Measurements from ENCODE around the gene RPAIN.
"Not testable (repeated sequence)": the region's sequence is repeated elsewhere in the genome, so short reads cannot be mapped to it uniquely, and the experiment has no call there.

Gene RPAIN

DNA sequence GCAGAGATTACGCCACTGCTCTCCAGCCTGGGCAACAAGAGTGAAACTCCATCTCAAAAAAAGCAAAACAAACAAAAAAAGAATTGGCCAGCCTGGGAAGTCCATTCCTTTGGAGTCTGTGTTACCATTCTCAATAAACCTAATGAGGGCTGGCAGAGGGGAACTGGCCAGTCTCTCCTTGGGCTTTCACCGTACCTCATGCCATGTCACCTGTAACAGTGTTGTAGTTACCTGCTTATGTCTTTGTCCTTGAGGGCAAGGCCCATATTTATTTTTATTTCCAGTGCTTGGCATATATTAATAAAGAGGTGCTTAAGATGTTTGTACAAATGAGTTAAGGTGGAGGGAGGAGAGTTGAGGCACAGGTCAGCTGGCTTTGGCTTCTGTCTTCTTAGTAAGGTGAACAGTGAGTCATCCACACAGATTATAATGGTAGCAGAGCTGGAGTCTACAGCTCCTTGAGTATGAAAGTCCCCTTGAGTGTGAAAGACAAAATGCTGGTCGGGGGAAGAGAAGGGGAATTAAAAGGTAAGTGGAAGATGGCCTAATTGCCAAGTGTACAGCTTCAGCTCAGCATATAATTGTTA, 10.5 kb downstream of the RPAIN start:
- DNase-seq (ENCODE audit: low spot score): no peak

DNA sequence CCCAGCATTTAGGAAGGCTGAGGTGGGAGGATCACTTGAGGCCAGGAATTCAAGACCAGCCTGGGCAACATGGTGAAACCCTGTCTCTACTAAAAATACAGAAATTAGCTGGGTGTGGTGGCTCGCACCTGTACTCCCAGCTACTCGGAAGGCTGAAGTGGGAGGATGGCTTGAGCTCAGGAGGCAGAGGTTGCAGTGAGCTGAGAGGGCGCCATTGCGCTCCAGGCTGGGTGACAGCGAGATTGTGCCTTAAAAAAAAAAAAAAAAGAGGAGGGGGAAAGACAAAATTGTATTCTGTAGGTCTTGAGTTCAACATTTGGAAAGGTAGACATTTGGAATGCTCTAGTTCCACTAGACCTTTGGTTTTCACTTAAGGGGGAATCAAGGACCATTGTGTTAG, 11.3 kb downstream of the RPAIN start:
- not testable (repeated sequence) for DNase-seq (ENCODE audit: low spot score)

DNA sequence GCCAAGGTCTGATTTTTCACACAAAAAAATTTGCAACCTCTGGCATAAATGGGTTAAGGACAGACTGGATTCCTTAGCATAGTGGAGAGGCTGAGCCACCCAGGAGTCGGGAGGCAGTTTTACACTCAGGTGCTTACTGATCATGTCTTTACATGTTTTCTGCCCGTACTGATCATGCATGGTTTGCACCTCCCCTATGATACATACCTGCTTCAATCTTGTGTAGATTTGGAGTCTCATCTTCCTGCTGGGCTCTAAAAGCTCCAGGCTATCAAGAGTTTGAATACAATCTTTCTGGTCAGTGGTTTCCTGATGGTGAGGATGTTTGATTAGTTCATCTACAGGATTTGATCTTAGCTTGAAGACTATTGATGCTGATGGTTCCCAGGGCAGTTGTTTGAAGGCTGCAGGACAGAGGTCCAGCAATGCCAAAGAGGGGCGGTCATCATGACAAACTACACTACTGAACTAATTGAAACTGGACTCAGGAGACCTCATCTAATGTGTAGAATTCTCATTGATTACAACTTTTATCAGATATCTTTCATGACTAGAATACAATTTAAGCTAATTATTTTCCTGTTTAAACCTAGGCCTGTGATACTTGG, 12.1 kb downstream of the RPAIN start:
- DNase-seq (ENCODE audit: low spot score): no peak

DNA sequence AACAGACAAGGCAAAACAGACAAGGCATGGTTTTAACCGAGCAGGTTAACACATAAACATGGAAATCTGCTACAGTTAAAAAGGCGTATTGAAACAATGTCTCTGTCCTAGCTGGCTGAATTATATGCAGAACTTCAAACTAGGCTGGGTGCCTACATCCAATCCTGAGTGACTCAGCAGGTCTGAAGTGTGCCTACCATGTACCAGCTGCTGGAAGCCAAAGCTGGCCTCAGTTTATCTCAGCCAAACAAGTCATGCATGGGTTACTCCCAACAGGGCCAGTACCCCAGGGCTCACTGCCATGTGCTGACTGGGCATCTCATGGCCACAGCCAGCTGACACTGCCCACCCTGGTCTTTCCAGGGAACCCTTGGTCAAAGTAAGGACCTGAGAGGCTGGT, 15.0 kb downstream of the RPAIN start:
- DNase-seq (ENCODE audit: low spot score): no peak

DNA sequence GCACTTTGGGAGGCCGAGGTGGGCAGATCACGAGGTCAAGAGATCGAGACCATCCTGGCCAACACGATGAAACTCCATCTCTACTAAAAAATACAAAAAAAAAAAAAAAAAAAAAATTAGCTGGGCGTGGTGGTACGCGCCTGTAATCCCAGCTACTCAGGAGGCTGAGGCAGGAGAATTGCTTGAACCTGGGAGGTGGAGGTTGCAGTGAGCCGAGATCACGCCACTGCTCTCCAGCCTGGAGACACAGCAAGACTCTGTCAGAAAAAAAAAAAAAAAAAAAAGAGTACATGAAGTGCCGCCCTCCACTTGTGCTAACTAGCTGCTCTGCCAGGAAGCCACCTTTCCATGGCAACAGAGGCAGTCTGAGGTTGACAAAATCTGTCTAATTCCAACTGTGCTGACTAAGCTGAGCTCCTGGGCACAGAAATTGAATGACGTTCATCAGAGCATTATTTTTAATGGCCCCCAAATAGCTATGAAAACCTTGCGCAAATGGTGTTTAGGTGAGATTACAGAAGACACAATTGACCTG, 15.9 kb downstream of the RPAIN start:
- DNase-seq (ENCODE audit: low spot score): not testable (repeated sequence)

DNA sequence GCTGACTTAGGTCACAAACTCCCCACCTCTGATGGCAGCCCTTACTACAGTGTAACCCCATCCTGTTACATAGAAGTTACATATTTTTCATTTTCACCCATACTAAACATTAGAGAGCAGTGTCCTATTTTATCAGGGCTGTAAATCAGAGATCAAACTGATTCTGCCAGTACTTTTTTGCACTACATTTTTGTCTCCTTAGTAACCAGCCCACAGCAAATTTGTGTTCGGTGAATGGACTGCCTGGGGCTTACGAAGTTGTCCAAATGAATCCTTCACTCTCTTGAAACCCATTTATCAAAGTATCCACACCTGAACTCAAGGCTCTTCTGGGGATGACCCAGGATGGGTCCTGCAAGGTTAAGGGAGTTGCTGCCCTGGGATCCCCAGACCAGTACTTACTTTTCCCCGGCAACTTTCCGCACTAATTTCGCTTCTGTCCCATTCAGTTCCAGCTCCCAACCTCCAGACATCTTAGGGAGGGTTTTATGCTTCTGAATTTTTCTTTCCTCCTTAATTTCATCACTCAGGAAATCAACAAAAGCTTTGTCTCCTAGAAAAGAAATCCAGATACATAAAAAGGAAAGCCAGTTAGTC, 17.8 kb downstream of the RPAIN start:
- no peak for DNase-seq (ENCODE audit: low spot score)

DNA sequence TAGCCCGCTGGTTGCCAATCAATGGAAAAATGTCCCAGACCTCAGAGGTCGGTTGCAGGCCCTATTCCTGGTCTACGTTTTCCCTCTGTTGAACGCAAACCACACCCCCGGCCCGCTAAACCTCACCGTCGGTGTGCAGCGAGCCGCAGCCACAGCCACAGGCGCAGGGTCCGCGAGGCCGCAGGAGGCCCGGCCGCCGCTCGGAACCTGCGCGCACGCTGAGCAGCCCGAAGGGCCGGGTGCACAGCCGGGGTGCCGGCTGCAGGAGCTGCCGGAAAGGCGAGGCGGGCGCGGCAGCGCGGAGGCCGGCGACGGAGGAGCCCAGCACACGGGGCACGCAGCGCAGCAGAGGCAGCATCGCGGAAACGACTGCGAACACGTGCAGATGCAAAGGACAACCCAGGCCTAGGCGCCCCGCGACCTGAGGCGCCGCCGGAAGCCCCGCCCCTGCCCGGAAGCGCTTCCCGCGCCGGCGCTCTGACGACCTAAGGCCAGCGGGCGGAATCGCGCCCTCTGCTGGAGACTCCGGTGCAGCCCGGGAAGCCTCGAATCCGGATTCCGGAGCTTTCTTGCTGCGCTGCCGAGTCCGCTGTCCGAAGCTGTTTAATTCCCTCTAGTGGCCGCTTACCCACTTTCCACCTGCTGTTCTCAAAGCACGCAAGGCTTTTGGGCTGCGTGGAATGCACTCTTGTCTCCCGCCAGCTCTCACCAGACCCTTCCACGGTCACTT, 18.9 kb downstream of the RPAIN start, which contains the start of gene C1QBP:
Gene C1QBP (minus strand): TSS at position 440 of the 730 bp plus-strand sequence. CDS start 82 bp downstream, at position 358.
- peak; percentile 88 for DNase-seq (ENCODE audit: low spot score)

DNA sequence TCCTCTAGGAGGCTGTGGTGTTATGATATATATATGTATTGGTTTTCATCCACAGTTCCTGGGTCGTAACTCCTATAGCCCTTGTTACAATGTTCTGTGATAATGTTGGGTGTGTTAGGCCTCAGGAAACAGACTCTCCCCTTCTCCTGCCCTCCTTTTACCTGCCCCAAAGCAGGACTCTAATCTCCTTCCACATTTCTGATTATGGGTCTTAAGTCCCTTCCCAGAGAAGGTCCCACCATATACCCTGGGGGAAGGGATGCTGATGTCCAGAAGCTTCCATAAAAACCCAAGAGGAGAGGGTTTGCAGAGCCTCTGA, 19.4 kb downstream of the RPAIN start:
- no peak for DNase-seq (ENCODE audit: low spot score)

DNA sequence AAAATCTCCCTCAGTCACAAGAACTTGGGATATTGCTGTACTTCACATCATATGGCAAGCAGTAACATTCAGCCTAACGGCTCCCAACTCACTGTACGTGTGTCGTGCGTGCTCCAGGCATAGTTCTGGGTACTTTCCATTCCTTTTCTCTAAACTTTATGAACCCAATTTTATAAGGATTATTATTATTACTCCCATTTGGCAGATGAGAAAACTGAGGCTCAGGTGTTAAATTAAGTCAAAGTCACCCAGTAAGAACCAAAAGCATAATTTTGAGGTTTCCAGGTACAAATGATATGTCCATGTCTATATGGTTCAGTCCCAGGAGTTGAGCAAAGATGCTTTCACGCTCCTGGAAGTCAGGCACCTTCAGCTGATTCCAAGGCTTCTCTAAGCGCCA, 23.7 kb downstream of the RPAIN start:
- DNase-seq (ENCODE audit: low spot score): no peak

DNA sequence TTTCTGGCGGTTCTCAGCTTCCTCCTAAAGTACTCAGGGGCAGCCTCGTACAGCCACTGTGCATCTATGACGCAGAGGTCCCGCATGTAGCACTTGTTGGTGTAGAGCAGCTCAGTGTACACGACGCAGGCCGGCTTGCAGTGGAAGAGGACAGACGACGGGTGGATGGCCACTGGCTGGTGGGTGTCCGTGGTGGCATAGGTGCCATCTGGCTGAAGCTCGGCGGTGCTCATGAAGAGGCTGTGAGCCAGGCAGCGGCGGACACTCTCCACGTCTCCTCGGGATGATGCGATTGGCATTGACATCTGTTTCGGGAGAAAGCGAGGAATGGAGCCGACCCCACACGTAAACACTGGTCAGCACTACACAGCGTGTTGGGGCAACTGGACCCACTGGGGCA, 24.2 kb downstream of the RPAIN start:
- no peak for DNase-seq (ENCODE audit: low spot score)

DNA sequence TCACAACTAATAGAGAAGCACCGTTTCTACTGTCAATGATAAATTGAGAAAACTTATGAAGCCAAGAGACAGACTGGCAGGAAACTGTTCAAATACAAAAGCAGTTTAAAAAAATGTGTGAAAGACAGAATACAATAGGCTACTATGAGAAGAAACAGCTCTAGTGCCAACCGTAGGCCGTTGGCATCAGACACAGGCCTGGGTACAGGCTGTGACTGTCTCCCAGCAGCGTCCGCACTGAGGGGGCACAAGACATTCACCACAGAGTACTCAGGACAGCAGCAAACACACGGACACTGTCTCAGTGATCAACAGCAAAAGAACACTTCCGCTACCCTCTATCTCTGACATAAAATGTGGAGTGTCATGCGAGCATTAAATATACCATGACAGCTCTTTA, 26.8 kb downstream of the RPAIN start:
- DNase-seq (ENCODE audit: low spot score): no peak

DNA sequence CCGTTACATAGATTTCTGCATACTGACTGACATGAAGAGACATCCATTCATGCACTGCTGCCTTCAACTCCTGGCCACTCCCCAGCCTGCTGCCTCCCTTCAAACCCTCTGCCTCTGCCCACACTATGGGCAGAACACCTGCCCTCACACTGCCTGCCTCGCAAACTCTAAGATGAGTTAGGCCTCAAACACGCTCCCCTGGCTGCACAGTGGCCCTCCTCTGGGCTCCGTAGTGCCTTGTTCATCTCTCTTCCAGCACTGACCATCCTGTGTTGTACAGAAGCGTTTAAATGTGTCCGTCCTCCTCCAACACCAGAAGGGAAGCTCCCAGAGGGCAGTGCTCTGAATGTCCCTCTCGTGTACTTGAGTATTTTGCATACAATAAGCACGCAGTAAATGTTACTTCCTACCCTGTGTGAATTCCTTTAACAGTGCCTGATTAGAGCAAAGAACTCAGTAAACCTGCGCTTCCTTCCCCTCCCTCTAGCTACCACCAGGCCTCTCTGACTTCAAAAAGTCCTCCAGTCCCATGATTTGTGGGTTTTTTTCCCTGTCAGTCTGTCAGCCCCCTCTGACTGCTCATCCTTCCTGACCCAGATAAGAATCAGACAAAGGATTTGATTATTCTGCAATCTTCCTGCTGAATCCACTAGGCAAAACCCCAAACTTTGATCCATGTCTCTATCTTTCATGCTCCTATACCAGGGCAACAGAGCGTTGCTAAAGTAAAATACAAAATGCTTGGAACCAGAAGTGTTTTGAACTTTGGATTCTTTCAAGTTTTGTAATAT, 44.9 kb downstream of the RPAIN start:
- no peak for DNase-seq (ENCODE audit: low spot score)

DNA sequence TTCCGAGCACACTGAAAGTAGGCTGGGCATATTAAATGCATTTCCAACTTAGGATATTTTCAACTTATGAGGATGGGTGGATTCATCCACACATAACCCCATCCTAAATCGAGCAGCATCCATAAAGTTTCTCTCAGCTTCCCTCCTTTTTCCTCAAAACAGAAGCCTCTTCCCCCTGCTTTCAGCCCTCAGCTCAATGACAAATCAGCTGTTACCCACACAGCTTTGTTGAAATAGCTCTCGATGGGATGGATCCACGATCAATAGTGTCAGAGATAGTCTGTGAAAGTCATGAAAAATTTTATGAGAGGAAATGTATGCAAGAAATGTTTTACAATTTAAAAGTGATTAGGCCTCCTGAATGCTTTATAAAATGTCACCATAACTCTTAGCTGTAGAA, 46.3 kb downstream of the RPAIN start:
- DNase-seq (ENCODE audit: low spot score): no peak

DNA sequence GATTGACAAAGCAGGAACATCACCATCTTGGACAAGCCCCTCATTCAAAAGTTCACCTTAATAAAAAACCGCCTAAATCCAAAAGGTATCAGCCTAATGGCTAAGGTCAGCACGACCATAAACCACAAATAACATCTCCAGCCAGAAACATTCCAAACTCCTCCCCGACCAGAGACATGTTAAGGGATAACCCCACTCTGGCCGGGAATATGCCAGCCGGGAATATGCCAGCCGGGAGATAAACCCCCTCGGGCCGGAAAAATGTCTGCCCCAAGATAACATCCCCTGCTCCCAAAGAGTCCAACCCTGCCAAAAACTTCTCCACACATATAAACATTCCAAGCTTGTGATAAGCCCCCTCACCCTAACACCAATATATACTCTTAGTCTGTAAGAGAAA, 47.4 kb downstream of the RPAIN start:
- no peak for DNase-seq (ENCODE audit: low spot score)

DNA sequence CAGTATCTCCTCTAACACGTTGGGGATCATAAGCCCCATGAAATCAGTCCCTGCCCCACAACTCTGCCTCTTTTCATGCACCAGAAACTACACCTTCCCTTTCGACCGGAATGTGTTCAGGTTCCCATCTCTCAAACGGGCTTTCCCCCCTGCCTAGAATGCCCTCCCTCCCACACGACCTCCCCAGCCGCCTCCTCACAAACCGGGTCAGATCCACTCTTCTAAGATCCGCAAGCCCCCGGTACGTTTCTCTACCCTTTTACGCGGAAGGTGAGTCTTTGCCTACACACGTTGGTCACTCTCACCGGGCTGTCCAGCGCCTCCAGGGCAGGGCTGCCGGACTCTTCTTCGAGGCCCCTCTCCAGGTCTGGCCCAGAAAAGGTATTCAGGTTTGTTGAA, 48.1 kb downstream of the RPAIN start:
- no peak for DNase-seq (ENCODE audit: low spot score)

DNA sequence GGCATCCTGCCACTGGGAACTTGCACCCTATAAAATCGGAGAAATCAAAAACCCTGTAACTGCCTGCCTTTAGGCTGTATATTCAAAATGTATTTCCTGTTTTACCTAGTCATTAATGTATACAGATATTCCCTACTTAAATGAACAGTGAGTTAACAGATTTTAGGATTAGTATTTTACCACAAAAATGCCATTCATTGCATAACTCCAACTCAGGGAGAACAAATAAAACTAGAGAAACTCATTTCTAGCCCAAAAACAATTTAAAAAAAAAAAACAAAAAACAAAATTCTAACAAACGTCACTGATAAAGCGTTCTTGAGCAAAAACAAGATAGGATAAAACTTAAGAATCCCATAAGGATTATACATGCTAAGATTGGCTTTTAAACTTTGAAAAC, 52.5 kb downstream of the RPAIN start:
- no peak for DNase-seq (ENCODE audit: low spot score)

DNA sequence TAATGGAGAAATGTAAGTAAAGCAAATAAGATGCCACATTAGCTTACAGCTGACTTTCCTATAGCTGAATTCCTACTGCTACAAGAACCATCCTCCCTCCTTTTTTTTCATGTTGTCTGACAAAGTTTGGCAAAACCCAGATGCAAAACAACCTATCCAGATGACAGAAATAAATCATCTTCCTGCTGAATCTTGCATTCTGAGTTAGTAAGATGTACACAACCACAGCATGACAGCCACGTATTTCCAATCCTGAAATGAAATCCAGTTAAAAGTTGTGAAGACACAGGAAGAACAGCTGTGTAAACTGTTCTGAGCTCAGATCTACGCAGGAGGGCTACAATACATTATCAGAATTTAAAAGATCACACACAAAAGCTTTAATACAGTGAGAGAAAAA, 53.9 kb downstream of the RPAIN start:
- no peak for DNase-seq (ENCODE audit: low spot score)

DNA sequence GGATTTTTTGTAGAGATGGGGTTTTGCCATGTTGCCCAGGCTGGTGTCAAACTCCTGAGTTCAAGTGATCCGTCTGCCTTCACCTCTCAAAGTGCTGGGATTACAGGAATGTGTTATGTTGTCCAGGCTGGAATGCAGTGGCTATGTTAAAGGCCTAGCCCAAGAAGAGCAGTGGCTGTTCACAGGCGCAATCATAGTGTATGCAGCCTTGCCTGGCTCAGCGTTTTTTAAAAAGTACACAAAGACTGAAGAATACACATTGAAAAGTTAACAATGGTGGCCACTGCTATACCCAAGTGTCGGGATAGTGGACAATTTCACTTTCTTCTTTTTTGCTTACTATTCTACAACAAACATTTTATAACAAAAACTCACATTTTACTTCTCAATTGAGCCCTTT, 59.0 kb downstream of the RPAIN start:
- DNase-seq (ENCODE audit: low spot score): no peak

DNA sequence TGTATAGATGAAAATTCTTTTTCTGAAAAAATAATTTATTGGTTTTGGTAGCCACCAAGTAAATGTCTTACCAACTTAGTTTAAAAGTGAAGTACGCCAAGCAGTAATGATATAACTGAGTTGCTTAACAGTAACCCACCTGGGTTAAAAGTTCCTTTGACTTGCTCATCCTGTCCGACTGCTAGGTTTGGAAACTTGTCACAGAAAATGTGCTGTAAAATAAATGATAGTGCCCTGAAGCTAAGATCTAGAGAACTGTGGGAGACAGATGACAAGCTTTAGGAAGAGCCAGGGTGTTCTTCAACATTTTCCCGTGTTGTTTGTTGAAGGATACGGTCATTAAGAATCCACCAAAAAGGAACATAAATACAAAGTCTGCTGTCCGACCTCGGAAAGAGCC, 61.0 kb downstream of the RPAIN start:
- no peak for DNase-seq (ENCODE audit: low spot score)

DNA sequence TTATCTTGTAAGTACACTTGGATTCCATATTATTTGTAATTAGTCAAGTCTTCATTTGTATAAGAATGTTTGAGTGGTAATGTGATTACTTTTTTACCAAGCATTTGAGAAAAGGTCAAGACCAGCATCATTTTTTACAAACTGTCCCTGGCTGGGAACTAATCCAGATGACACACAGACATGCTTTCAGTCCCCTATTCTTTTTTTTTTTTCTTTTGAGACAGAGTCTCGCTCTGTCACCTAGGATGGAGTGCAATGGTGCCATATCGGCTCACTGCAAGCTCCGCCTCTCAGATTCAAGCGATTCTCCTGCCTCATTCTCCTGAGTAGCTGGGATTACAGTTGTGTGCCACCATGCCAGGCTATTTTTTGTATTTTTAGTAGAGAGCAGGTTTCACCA, 61.5 kb downstream of the RPAIN start:
- no peak for DNase-seq (ENCODE audit: low spot score)

Measured in D341Med (cell line).